ENCODE measurements around the gene BRCC3. TPM values are rescaled to one million over a fixed set of nuclear protein-coding genes. Genes with fewer than 3 reads are reported as not detected.

Gene BRCC3
- total and polyA plus RNA-seq, 2 donors (not counting 1 experiment from before 2014, with no cell fraction given): 7.3 to 16.9 TPM

DNA sequence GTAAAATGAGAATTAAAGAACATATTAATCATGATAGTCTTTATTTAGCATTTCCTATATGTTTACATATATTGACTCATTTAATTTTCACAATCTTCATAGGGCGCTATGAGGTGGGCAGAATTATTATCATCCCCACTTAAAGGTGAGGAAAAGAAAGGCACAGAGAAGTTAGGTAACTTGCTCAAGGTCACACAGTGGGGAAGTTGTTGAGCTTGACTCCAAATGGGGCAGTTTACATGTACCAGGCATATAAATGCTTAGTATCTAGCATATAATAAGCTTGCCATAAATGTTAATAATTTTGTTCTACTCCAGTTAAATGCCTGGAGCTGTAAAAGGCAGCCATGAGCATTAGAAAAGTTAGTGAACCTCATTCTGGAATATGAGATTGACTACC, 1.9 kb upstream of the BRCC3 start:
- Histone ChIP-seq H2AFZ (ENCODE audit: insufficient read depth, low read depth, low read length, poor library complexity, severe bottlenecking) (no peak overlapping the region), H3K4me2 (replicated peaks; ENCODE audit: low read depth, low read length, poor library complexity, severe bottlenecking) (peak overlapping the region; percentile 70), H3K27me3 (replicated peaks in 1 of 4; ENCODE audit: control extremely low read depth in 1 of 4, control insufficient read depth in 3 of 4, insufficient read depth in 4 of 4, low read length in 3 of 4) (no peaks in the 10 kb centered on the region), H3K27ac (ENCODE audit: low read length in 2 of 2) (no peak overlapping the region), H3K9me3 (ENCODE audit: control extremely low read depth in 1 of 3, control insufficient read depth in 2 of 3, insufficient read depth in 1 of 3, low read length in 2 of 3) (no peaks in the 10 kb centered on the region), H3K9ac (ENCODE audit: low read length) (no peak overlapping the region), H4K20me1 (ENCODE audit: control insufficient read depth, insufficient read depth, low read length, poor library complexity, severe bottlenecking) (no peaks in the 10 kb centered on the region), H3K4me1 (ENCODE audit: control insufficient read depth in 2 of 2, insufficient read depth in 2 of 2, low read length in 2 of 2) (peaks cover 17 to 34% of the 10 kb centered on the region in 2 donors), H3K36me3 (replicated peaks in 1 of 2; ENCODE audit: control extremely low read depth in 1 of 2, control insufficient read depth in 1 of 2, extremely low read depth in 1 of 2, insufficient read depth in 2 of 2, low read length in 1 of 2) (no peaks in the 10 kb centered on the region), H3K4me3 (ENCODE audit: control extremely low read depth in 1 of 5, extremely low read depth in 1 of 5, insufficient read depth in 1 of 5, low read depth in 2 of 5, low read length in 4 of 5) (peak overlapping the region in 1 of 5 experiments; percentile 81), H3K79me2 (ENCODE audit: control insufficient read depth, insufficient read depth, low read length) (peaks cover 9% of the 10 kb centered on the region)
- Mint-ChIP-seq H3K4me3 (peak overlapping the region; percentile 85), H3K27ac (no peak overlapping the region), H3K4me1 (peaks cover 42% of the 10 kb centered on the region), H3K27me3 (no peaks in the 10 kb centered on the region), H3K9me3 (ENCODE audit: insufficient read depth) (no peaks in the 10 kb centered on the region)
- ATAC-seq (ENCODE audit: low read depth): no peak
- ChIA-PET POLR2A (no interaction called here), CTCF (interaction anchor here (1.8 kb wide), 1 partner anchor 13 kb away, joined by 6 read pairs; no protein-coding TSS in a partner anchor)
- WGBS (ENCODE audit: insufficient coverage): no CpG with 5 or more reads among the region's 1 CpG
- no peak for TF ChIP-seq EZH2 (IDR thresholded peaks at IDR 0.05; ENCODE audit: borderline replicate concordance, insufficient read depth, low read depth, low read length, poor library complexity, severe bottlenecking)
- TF ChIP-seq, protein P1, sequence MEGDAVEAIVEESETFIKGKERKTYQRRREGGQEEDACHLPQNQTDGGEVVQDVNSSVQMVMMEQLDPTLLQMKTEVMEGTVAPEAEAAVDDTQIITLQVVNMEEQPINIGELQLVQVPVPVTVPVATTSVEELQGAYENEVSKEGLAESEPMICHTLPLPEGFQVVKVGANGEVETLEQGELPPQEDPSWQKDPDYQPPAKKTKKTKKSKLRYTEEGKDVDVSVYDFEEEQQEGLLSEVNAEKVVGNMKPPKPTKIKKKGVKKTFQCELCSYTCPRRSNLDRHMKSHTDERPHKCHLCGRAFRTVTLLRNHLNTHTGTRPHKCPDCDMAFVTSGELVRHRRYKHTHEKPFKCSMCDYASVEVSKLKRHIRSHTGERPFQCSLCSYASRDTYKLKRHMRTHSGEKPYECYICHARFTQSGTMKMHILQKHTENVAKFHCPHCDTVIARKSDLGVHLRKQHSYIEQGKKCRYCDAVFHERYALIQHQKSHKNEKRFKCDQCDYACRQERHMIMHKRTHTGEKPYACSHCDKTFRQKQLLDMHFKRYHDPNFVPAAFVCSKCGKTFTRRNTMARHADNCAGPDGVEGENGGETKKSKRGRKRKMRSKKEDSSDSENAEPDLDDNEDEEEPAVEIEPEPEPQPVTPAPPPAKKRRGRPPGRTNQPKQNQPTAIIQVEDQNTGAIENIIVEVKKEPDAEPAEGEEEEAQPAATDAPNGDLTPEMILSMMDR (IDR thresholded peaks at IDR 0.05): no peak
- intact Hi-C loops (cut with micrococcal nuclease): no loop called here
- DNase-seq: no peak

DNA sequence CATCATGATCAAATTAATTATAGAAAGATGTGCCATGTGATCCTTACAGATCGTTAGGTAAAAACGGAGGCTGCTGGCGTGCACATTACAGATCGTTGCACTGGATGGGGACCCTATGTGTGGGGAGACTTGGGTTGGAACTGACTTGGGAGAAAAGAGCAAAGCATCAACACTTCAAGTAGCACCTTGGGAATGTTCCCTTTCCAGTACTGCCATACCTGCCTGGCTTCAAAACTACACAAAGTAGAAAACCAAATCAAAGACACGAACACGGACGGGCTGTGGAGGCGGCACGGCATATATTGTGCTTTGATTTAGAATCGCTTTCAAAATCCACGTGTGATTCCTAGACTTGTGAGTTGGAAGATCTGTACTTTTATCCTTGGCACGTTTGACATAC, 1.3 kb upstream of the BRCC3 start:
- DNase-seq: peak; percentile 15

More for the DNA sequence above, 1.3 kb upstream of the BRCC3 start:
- H3K27ac Mint-ChIP-seq: peak overlapping the region; percentile 64
- H3K27me3 Mint-ChIP-seq: no peaks in the 10 kb centered on the region
- no peaks in the 10 kb centered on the region for H4K20me1 ChIP-seq (ENCODE audit: control insufficient read depth, insufficient read depth, low read length, poor library complexity, severe bottlenecking)
- intact Hi-C loops (cut with micrococcal nuclease): no loop called here
- H3K4me2 ChIP-seq (replicated peaks; ENCODE audit: low read depth, low read length, poor library complexity, severe bottlenecking): peak overlapping the region; percentile 70
- H3K79me2 ChIP-seq (ENCODE audit: control insufficient read depth, insufficient read depth, low read length): peaks cover 10% of the 10 kb centered on the region
- peak overlapping the region in 4 of 5 experiments; percentile 70 to 81 (median 77) for H3K4me3 ChIP-seq (ENCODE audit: control extremely low read depth in 1 of 5, extremely low read depth in 1 of 5, insufficient read depth in 1 of 5, low read depth in 2 of 5, low read length in 4 of 5)
- H3K9me3 ChIP-seq (ENCODE audit: control extremely low read depth in 1 of 3, control insufficient read depth in 2 of 3, insufficient read depth in 1 of 3, low read length in 2 of 3): no peaks in the 10 kb centered on the region
- ATAC-seq (ENCODE audit: low read depth): no peak
- peaks cover 17 to 34% of the 10 kb centered on the region in 2 donors for H3K4me1 ChIP-seq (ENCODE audit: control insufficient read depth in 2 of 2, insufficient read depth in 2 of 2, low read length in 2 of 2)
- no peak for TF ChIP-seq EZH2 (IDR thresholded peaks at IDR 0.05; ENCODE audit: borderline replicate concordance, insufficient read depth, low read depth, low read length, poor library complexity, severe bottlenecking)
- peak overlapping the region; percentile 88 to 89 for H3K27ac ChIP-seq (ENCODE audit: low read length in 2 of 2)
- ChIA-PET POLR2A (interaction anchor here (1.8 kb wide), 1 partner anchor 43 kb away, joined by 7 read pairs; the partner anchor contains the start of gene FUNDC2), CTCF (interaction anchor here (0.9 to 1.8 kb wide), 2 partner anchors 13 to 43 kb away, joined by 6 read pairs; partner anchors contain the start of gene FUNDC2)
- H3K9ac ChIP-seq (ENCODE audit: low read length): peak overlapping the region; percentile 78
- peak overlapping the region; percentile 65 for H2AFZ ChIP-seq (ENCODE audit: insufficient read depth, low read depth, low read length, poor library complexity, severe bottlenecking)
- peaks cover 43% of the 10 kb centered on the region for H3K4me1 Mint-ChIP-seq
- no CpG with 5 or more reads among the region's 12 CpGs for WGBS (ENCODE audit: insufficient coverage)
- H3K9me3 Mint-ChIP-seq (ENCODE audit: insufficient read depth): no peaks in the 10 kb centered on the region
- no peaks in the 10 kb centered on the region for H3K27me3 ChIP-seq (replicated peaks in 1 of 4; ENCODE audit: control extremely low read depth in 1 of 4, control insufficient read depth in 3 of 4, insufficient read depth in 4 of 4, low read length in 3 of 4)
- H3K4me3 Mint-ChIP-seq: peak overlapping the region; percentile 85
- H3K36me3 ChIP-seq (replicated peaks in 1 of 2; ENCODE audit: control extremely low read depth in 1 of 2, control insufficient read depth in 1 of 2, extremely low read depth in 1 of 2, insufficient read depth in 2 of 2, low read length in 1 of 2): no peaks in the 10 kb centered on the region

Measured in B cell (primary cell).